Stimulated activated CD8-positive, alpha-beta memory T cell treated with anti-CD3 and anti-CD28 coated beads, Interleukin-15, amount 100 ng/mL, for 48 hours (primary cell): ENCODE data around the gene LDAH.
"Not testable (repeated sequence)": the region's sequence is repeated elsewhere in the genome, so short reads cannot be mapped to it uniquely, and the experiment has no call there.

ENCODE experiments used
- DNase-seq, 2 donors: peaks; one replicate each; pipeline ENCODE4 v3.0.0-alpha.2; 2020; ENCODE audit warnings: low read depth in 2 of 2

Gene LDAH

GRCh38 chr2:20822535-20823490 lies at the start of gene LDAH:
LDAH (minus strand) TSS chr2:20823101; CDS start chr2:20801463, 21,638 bp downstream.
- DNase-seq = peak; percentile 80 to 81

GRCh38 chr2:20868377-20868776 lies 45.5 kb upstream of the LDAH start:
- peak; percentile 69 to 73 for DNase-seq

GRCh38 chr2:20862850-20863249 lies 39.9 kb upstream of the LDAH start:
- DNase-seq = no peak

- no peak for DNase-seq
These were observed 32.6 kb upstream of the LDAH start for GRCh38 chr2:20855456-20855855.

GRCh38 chr2:20852670-20853069 lies 29.8 kb upstream of the LDAH start:
- no peak for DNase-seq

- no peak for DNase-seq
These were observed 29.2 kb upstream of the LDAH start for GRCh38 chr2:20852139-20852538.

- no peak for DNase-seq
These were observed 21.3 kb upstream of the LDAH start for GRCh38 chr2:20844246-20844645.

GRCh38 chr2:20839052-20839451 lies 16.2 kb upstream of the LDAH start:
- DNase-seq = no peak

- no peak for DNase-seq
These were observed 15.1 kb upstream of the LDAH start for GRCh38 chr2:20838016-20838415.

- DNase-seq = no peak
These were observed 13.6 kb upstream of the LDAH start for GRCh38 chr2:20836521-20836920.

- no peak for DNase-seq
These were observed 11.4 kb upstream of the LDAH start for GRCh38 chr2:20834331-20834730.

- no peak for DNase-seq
These were observed 9.7 kb upstream of the LDAH start for GRCh38 chr2:20832606-20833005.

GRCh38 chr2:20829861-20830260 lies 7.0 kb upstream of the LDAH start:
- DNase-seq = no peak

GRCh38 chr2:20823917-20824316 lies 1.0 kb upstream of the LDAH start:
- no peak for DNase-seq

- DNase-seq = no peak
These were observed 4.1 kb downstream of the LDAH start for GRCh38 chr2:20818820-20819219.

- DNase-seq = no peak
These were observed 7.7 kb downstream of the LDAH start for GRCh38 chr2:20815216-20815615.

GRCh38 chr2:20812779-20813178 lies 10.1 kb downstream of the LDAH start:
- DNase-seq = no peak

- DNase-seq = no peak
These were observed 16.6 kb downstream of the LDAH start for GRCh38 chr2:20806286-20806685.

GRCh38 chr2:20803974-20804373 lies 18.9 kb downstream of the LDAH start:
- no peak for DNase-seq

GRCh38 chr2:20803226-20803682 lies 19.6 kb downstream of the LDAH start:
- DNase-seq = no peak

- no peak for DNase-seq
These were observed 25.8 kb downstream of the LDAH start for GRCh38 chr2:20797096-20797495.

- no peak for DNase-seq
These were observed 26.5 kb downstream of the LDAH start for GRCh38 chr2:20796374-20796791.

- DNase-seq = not testable (repeated sequence)
These were observed 29.0 kb downstream of the LDAH start for GRCh38 chr2:20793944-20794343.
